Smooth muscle cell (in vitro differentiated cells): Measurements from ENCODE around the gene SPIRE1. TPM values are rescaled to one million over a fixed set of nuclear protein-coding genes. Genes with fewer than 3 reads are reported as not detected.
"Not testable (repeated sequence)": the region's sequence is repeated elsewhere in the genome, so short reads cannot be mapped to it uniquely, and the experiment has no call there.

ENCODE experiments used
- DNase-seq: peaks from one replicate; lab custom pipeline; 2025; ENCODE audit not compliant: unreplicated experiment; lab: John Stamatoyannopoulos, UW
- H2AFZ ChIP-seq: fragments of 200-600 bp; sonication (generic); 2 replicates; pipeline ENCODE4 v1.6.0; 2016; ENCODE audit warnings: antibody characterized with exemption, low read depth, mild to moderate bottlenecking
- H3F3A ChIP-seq: fragments of 200-600 bp; sonication (generic); 2 replicates; pipeline ENCODE4 v1.6.0; 2017; ENCODE audit warnings: antibody characterized with exemption, low read depth
- H3K27ac ChIP-seq: fragments of 200-600 bp; sonication (generic); 2 replicates; pipeline ENCODE4 v1.5.1; 2016; ENCODE audit warnings: low read depth, mild to moderate bottlenecking
- H3K27me3 ChIP-seq: fragments of 200-600 bp; sonication (generic); 2 replicates; pipeline ENCODE4 v1.6.1; 2016; ENCODE audit warnings: low read depth, mild to moderate bottlenecking
- H3K36me3 ChIP-seq: fragments of 200-600 bp; sonication (generic); 2 replicates; pipeline ENCODE4 v1.5.1; 2016; ENCODE audit warnings: low read depth
- H3K4me1 ChIP-seq: fragments of 200-600 bp; sonication (generic); 2 replicates; pipeline ENCODE4 v1.5.1; 2016; ENCODE audit warnings: low read depth
- H3K4me2 ChIP-seq: fragments of 200-600 bp; sonication (generic); 2 replicates; pipeline ENCODE4 v1.6.0; 2016; ENCODE audit warnings: mild to moderate bottlenecking
- H3K4me3 ChIP-seq: fragments of 200-600 bp; sonication (generic); 2 replicates; pipeline ENCODE4 v1.5.1; 2016; ENCODE audit warnings: mild to moderate bottlenecking
- H3K79me2 ChIP-seq: fragments of 200-600 bp; sonication (generic); 2 replicates; pipeline ENCODE4 v1.6.0; 2016; ENCODE audit warnings: low read depth, mild to moderate bottlenecking
- H3K9ac ChIP-seq: fragments of 200-600 bp; sonication (generic); 2 replicates; pipeline ENCODE4 v1.6.0; 2016; ENCODE audit warnings: low read depth
- H3K9me3 ChIP-seq: fragments of 200-600 bp; sonication (generic); replicated peaks from 2 replicates; pipeline ENCODE4 v1.5.1; 2016; ENCODE audit warnings: low read depth
- H4K20me1 ChIP-seq: fragments of 200-600 bp; sonication (generic); 2 replicates; pipeline ENCODE4 v1.6.0; 2016; ENCODE audit warnings: low read depth
- WGBS: methylation state at CpG from one replicate; pipeline ENCODE4 v1.1.7; 2016; ENCODE audit warnings: low lambda C conversion rate; 5-methylcytosine and 5-hydroxymethylcytosine counted together
- polyA plus RNA-seq: library from polyadenylated mRNA; unstranded; fragments of >200 nt; fragmentation: Nextera tagmentation; extraction: Ambion mirVana; gene quantifications from 2 replicates; pipeline ENCODE4 v1.2.1, GENCODE V29; 2016
- total RNA-seq: library from RNA; depleted of rRNA; stranded (reverse); fragments of >200 nt; gene quantifications from 2 replicates; pipeline ENCODE4 v1.2.3, GENCODE V29; 2014
- TF ChIP-seq, protein P1 (sequence below): fragments of 200-600 bp; sonication (generic); IDR thresholded peaks from 2 replicates; pipeline ENCODE4 v1.5.1; 2017; ENCODE audit warnings: borderline replicate concordance, mild to moderate bottlenecking, antibody characterized with exemption; ENCODE audit not compliant: insufficient read depth, poor library complexity, severe bottlenecking

Gene SPIRE1
- total and polyA plus RNA-seq, 2 experiments from 2014 or later = 12.6 to 18.1 TPM

DNA sequence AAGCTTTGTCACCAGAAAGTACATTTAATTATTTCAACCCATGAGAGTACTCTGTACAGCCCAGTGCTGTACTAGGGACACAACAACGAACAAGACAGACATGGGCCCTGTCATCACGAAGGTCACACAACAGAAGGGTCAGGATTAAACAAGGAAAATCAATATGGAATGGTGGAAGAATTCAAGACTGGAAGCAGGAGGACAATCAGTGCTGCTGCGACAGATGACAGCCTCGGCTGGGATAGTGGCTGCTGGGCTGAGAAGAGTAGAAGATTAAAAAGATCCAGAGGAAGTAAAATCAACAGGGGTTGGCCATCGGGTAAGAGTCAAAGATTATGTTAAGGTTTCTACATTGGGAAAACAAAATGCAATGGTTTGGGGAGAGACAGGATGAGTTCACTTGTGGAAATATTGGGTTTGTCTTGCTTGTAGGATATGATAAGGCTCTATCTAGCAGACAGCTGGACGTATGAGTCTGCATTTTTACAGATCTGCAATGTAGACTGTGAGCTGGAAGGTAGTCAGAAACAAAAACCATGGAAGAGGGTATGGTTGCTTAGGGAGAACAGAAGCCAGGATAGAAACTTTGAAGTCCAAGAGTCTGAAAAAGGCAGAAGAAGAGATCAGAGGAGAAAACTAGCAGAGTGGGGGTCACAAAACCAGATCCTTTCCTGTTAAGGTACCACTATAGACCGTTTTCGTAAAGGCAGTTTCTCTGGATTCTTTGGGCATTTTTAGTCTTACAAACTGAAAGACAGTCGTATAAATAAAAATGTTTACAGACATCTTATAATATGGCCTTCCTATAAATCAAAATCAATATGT is 166.1 kb downstream of the SPIRE1 start:
- TF ChIP-seq, protein P1, sequence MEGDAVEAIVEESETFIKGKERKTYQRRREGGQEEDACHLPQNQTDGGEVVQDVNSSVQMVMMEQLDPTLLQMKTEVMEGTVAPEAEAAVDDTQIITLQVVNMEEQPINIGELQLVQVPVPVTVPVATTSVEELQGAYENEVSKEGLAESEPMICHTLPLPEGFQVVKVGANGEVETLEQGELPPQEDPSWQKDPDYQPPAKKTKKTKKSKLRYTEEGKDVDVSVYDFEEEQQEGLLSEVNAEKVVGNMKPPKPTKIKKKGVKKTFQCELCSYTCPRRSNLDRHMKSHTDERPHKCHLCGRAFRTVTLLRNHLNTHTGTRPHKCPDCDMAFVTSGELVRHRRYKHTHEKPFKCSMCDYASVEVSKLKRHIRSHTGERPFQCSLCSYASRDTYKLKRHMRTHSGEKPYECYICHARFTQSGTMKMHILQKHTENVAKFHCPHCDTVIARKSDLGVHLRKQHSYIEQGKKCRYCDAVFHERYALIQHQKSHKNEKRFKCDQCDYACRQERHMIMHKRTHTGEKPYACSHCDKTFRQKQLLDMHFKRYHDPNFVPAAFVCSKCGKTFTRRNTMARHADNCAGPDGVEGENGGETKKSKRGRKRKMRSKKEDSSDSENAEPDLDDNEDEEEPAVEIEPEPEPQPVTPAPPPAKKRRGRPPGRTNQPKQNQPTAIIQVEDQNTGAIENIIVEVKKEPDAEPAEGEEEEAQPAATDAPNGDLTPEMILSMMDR = no peak
- peaks cover 13% of the 10 kb centered on the region for H3K36me3 ChIP-seq
- no peaks in the 10 kb centered on the region for H3F3A ChIP-seq
- WGBS = 86% methylated on average over 9 of the region's 9 CpGs
- no peaks in the 10 kb centered on the region for H3K4me1 ChIP-seq
- no peak overlapping the region for H2AFZ ChIP-seq
- no peak overlapping the region for H3K4me2 ChIP-seq
- H3K9ac ChIP-seq = no peak overlapping the region
- no peak overlapping the region for H3K27ac ChIP-seq
- DNase-seq = no peak
- no peaks in the 10 kb centered on the region for H3K9me3 ChIP-seq
- peaks cover 17% of the 10 kb centered on the region for H4K20me1 ChIP-seq
- peaks cover 3% of the 10 kb centered on the region for H3K79me2 ChIP-seq
- H3K27me3 ChIP-seq = no peaks in the 10 kb centered on the region
- no peak overlapping the region for H3K4me3 ChIP-seq

DNA sequence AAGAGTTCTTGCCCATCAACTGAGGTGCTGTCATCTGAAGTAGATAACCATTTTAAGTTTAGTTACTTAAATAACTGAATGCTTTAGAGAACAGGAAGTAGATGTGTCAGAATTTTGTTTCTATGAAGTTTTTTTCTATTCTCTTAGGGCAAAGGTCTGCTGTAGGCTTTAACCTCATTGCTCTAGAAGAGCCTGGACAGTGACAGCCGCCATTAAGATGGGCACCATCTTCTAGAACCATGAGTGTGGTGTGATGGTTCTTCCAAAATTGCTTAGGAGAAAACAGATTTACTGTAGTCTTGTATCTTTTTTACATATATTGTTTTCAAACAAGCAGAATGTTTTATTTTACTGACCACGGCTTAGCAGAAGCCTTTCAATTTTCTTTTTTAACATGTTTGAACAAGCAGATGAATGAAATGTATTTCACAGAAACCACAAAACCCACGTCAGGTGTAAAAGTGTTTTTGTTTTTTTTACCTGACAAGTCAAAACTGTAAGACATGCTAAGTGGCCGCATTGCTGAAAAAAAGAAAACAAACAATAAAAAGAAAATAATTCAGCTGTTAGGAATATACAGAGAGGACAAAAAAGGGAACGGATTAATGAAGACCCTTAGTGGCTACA is 172.3 kb downstream of the SPIRE1 start:
- H3K27ac ChIP-seq = no peak overlapping the region
- no peak overlapping the region for H3K9ac ChIP-seq
- no peak for DNase-seq
- no peaks in the 10 kb centered on the region for H3F3A ChIP-seq
- H4K20me1 ChIP-seq = peaks cover 17% of the 10 kb centered on the region
- H3K4me2 ChIP-seq = no peak overlapping the region
- H3K4me3 ChIP-seq = no peak overlapping the region
- peaks cover 8% of the 10 kb centered on the region for H3K79me2 ChIP-seq
- H3K27me3 ChIP-seq = no peaks in the 10 kb centered on the region
- WGBS = 89% methylated on average over 5 of the region's 5 CpGs
- no peaks in the 10 kb centered on the region for H3K4me1 ChIP-seq
- TF ChIP-seq, protein P1 = no peak
- H3K36me3 ChIP-seq = no peaks in the 10 kb centered on the region
- no peaks in the 10 kb centered on the region for H3K9me3 ChIP-seq
- H2AFZ ChIP-seq = no peak overlapping the region

DNA sequence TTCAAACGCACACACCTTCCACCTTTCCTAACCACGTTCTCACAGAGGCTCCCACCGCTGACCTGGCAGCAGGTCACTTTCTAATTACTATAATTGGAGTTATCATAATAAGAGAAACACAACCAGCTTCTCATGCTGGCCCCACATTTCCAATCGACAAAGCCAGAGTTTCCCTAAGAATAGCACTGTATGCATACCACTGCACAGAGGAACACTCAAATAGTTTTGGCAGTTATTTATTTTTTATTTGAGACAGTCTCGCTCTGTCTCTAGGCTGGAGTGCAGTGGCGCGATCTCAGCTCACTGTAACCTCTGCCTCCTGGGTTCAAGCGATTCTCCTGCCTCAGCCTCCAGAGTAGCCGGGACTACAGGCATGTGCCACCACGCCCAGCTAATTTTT is 176.0 kb downstream of the SPIRE1 start:
- H3K4me1 ChIP-seq, H3K27ac ChIP-seq, H3K4me2 ChIP-seq, H3K79me2 ChIP-seq, H3F3A ChIP-seq, H3K9me3 ChIP-seq, DNase-seq, H4K20me1 ChIP-seq, H2AFZ ChIP-seq, H3K4me3 ChIP-seq, H3K27me3 ChIP-seq, H3K36me3 ChIP-seq, H3K9ac ChIP-seq: not testable (repeated sequence)
- WGBS = 93% methylated on average over 10 of the region's 10 CpGs

DNA sequence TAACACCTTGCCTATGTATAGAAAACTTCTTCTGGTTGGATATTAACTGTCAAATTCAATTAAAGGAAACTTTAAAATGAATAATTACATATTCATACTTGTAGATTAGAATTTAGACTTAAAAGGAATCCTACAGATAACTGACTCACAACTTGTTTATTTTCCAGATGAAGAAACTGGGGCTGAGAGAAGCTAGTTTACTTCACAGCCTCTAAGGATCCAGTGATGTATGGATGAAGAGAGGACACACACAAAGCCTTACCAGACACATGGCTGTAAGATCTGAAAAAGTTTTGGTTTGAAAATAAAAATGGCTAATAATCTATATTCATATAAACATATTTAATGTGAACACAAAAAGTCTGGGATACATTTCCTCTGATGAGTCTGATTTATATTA is 177.9 kb downstream of the SPIRE1 start:
- Histone ChIP-seq H3K9ac (no peak overlapping the region), H3K79me2 (peaks cover 5% of the 10 kb centered on the region), H3K27ac (no peak overlapping the region), H3F3A (peaks cover 7% of the 10 kb centered on the region), H3K36me3 (no peaks in the 10 kb centered on the region), H3K27me3 (no peaks in the 10 kb centered on the region), H3K4me1 (peaks cover 4% of the 10 kb centered on the region), H3K9me3 (no peaks in the 10 kb centered on the region), H2AFZ (no peak overlapping the region), H4K20me1 (no peaks in the 10 kb centered on the region), H3K4me2 (no peak overlapping the region), H3K4me3 (no peak overlapping the region)
- DNase-seq = no peak
- TF ChIP-seq, protein P1 = no peak
